Measurements from ENCODE around the gene SKA3.

The SKA3 gene

DNA sequence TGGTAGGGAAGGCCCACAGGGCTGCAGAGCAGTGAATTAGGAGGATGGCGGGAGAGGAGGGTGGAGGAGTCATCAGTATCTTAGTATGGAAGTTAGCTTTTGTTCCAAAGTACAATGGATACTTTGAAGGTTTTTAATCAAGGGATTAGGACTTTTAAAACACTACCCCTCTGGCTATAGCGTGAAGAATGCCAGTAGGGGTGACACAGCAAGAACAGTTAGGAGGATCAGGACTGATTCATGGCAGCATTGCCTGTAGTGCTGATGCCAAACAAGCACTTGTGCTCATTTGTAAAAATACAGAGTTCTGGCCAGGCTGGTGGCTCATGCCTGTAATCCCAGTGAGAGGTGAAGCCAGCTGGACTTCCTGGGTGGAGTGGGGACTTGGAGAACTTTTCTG lies 46.2 kb downstream of the SKA3 start:
- Histone ChIP-seq H3K9me3 (ENCODE audit: control insufficient read depth, low read depth, low read length) (no peaks in the 10 kb centered on the region), H3K4me3 (ENCODE audit: low read length) (no peak overlapping the region), H3K4me1 (ENCODE audit: control insufficient read depth, low read depth, low read length) (peaks cover 5% of the 10 kb centered on the region), H3K27me3 (ENCODE audit: control insufficient read depth, insufficient read depth, low read length) (no peaks in the 10 kb centered on the region), H3K36me3 (ENCODE audit: control insufficient read depth, low read depth, low read length) (no peaks in the 10 kb centered on the region), H3K9ac (ENCODE audit: low read length) (no peak overlapping the region), H3K27ac (ENCODE audit: low read length) (no peak overlapping the region)

- no peak overlapping the region for H3K27ac ChIP-seq (ENCODE audit: low read length)
- H3K9ac ChIP-seq (ENCODE audit: low read length) = no peak overlapping the region
- H3K27me3 ChIP-seq (ENCODE audit: control insufficient read depth, insufficient read depth, low read length) = no peaks in the 10 kb centered on the region
- no peaks in the 10 kb centered on the region for H3K9me3 ChIP-seq (ENCODE audit: control insufficient read depth, low read depth, low read length)
- H3K4me1 ChIP-seq (ENCODE audit: control insufficient read depth, low read depth, low read length) = peaks cover 8% of the 10 kb centered on the region
- H3K36me3 ChIP-seq (ENCODE audit: control insufficient read depth, low read depth, low read length) = no peaks in the 10 kb centered on the region
- H3K4me3 ChIP-seq (ENCODE audit: low read length) = no peak overlapping the region
These were observed 51.5 kb downstream of the SKA3 start for GRCh38 chr13:21124852-21125251.

GRCh38 chr13:21123956-21124355 lies 52.4 kb downstream of the SKA3 start:
- Histone ChIP-seq H3K36me3 (ENCODE audit: control insufficient read depth, low read depth, low read length) (no peaks in the 10 kb centered on the region), H3K27me3 (ENCODE audit: control insufficient read depth, insufficient read depth, low read length) (no peaks in the 10 kb centered on the region), H3K4me1 (ENCODE audit: control insufficient read depth, low read depth, low read length) (peaks cover 8% of the 10 kb centered on the region), H3K9me3 (ENCODE audit: control insufficient read depth, low read depth, low read length) (no peaks in the 10 kb centered on the region), H3K4me3 (ENCODE audit: low read length) (no peak overlapping the region), H3K9ac (ENCODE audit: low read length) (no peak overlapping the region), H3K27ac (ENCODE audit: low read length) (no peak overlapping the region)

- no peak overlapping the region for H3K27ac ChIP-seq (ENCODE audit: low read length)
- H3K9me3 ChIP-seq (ENCODE audit: control insufficient read depth, low read depth, low read length) = no peaks in the 10 kb centered on the region
- H3K4me1 ChIP-seq (ENCODE audit: control insufficient read depth, low read depth, low read length) = peaks cover 12% of the 10 kb centered on the region
- H3K27me3 ChIP-seq (ENCODE audit: control insufficient read depth, insufficient read depth, low read length) = no peaks in the 10 kb centered on the region
- no peak overlapping the region for H3K9ac ChIP-seq (ENCODE audit: low read length)
- H3K4me3 ChIP-seq (ENCODE audit: low read length) = no peak overlapping the region
- H3K36me3 ChIP-seq (ENCODE audit: control insufficient read depth, low read depth, low read length) = no peaks in the 10 kb centered on the region
These were observed 54.7 kb downstream of the SKA3 start for GRCh38 chr13:21121616-21122015.

DNA sequence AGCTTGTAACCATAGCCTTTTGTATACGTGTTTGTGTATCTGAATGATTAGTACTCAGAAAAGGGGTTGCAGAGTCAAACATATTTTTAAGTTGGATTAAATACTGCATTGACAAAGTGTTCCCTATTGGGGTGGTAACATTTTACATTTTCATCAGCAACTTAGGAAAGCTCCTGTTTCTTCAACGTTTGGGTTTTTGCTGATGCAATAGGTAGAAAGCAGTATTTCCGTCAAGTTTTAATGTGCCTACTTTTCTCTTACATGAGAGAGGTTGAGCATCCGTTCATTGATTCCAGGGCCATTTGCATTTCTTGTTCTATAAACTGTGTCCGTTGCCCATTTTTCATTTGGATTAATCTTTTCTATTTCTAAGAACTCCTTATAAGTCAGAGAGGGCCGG lies 56.2 kb downstream of the SKA3 start:
- Histone ChIP-seq H3K9me3 (ENCODE audit: control insufficient read depth, low read depth, low read length) (no peaks in the 10 kb centered on the region), H3K27me3 (ENCODE audit: control insufficient read depth, insufficient read depth, low read length) (no peaks in the 10 kb centered on the region), H3K9ac (ENCODE audit: low read length) (no peak overlapping the region), H3K36me3 (ENCODE audit: control insufficient read depth, low read depth, low read length) (no peaks in the 10 kb centered on the region), H3K4me1 (ENCODE audit: control insufficient read depth, low read depth, low read length) (peaks cover 15% of the 10 kb centered on the region), H3K27ac (ENCODE audit: low read length) (no peak overlapping the region), H3K4me3 (ENCODE audit: low read length) (no peak overlapping the region)

- Histone ChIP-seq H3K4me3 (ENCODE audit: low read length) (no peak overlapping the region), H3K27me3 (ENCODE audit: control insufficient read depth, insufficient read depth, low read length) (no peaks in the 10 kb centered on the region), H3K4me1 (ENCODE audit: control insufficient read depth, low read depth, low read length) (peaks cover 20% of the 10 kb centered on the region), H3K36me3 (ENCODE audit: control insufficient read depth, low read depth, low read length) (no peaks in the 10 kb centered on the region), H3K9me3 (ENCODE audit: control insufficient read depth, low read depth, low read length) (no peaks in the 10 kb centered on the region), H3K27ac (ENCODE audit: low read length) (no peak overlapping the region), H3K9ac (ENCODE audit: low read length) (no peak overlapping the region)
These were observed 56.8 kb downstream of the SKA3 start for GRCh38 chr13:21119526-21119925.

- Histone ChIP-seq H3K27ac (ENCODE audit: low read length) (no peak overlapping the region), H3K9ac (ENCODE audit: low read length) (no peak overlapping the region), H3K27me3 (ENCODE audit: control insufficient read depth, insufficient read depth, low read length) (no peaks in the 10 kb centered on the region), H3K4me1 (ENCODE audit: control insufficient read depth, low read depth, low read length) (peaks cover 12% of the 10 kb centered on the region), H3K9me3 (ENCODE audit: control insufficient read depth, low read depth, low read length) (no peaks in the 10 kb centered on the region), H3K36me3 (ENCODE audit: control insufficient read depth, low read depth, low read length) (no peaks in the 10 kb centered on the region), H3K4me3 (ENCODE audit: low read length) (no peak overlapping the region)
These were observed 58.2 kb downstream of the SKA3 start for GRCh38 chr13:21118180-21118579.

GRCh38 chr13:21117104-21117809 lies 59.1 kb downstream of the SKA3 start:
- H3K9me3 ChIP-seq (ENCODE audit: control insufficient read depth, low read depth, low read length) = no peaks in the 10 kb centered on the region
- no peaks in the 10 kb centered on the region for H3K27me3 ChIP-seq (ENCODE audit: control insufficient read depth, insufficient read depth, low read length)
- no peaks in the 10 kb centered on the region for H3K36me3 ChIP-seq (ENCODE audit: control insufficient read depth, low read depth, low read length)
- H3K27ac ChIP-seq (ENCODE audit: low read length) = no peak overlapping the region
- no peak overlapping the region for H3K4me3 ChIP-seq (ENCODE audit: low read length)
- peaks cover 12% of the 10 kb centered on the region for H3K4me1 ChIP-seq (ENCODE audit: control insufficient read depth, low read depth, low read length)
- no peak overlapping the region for H3K9ac ChIP-seq (ENCODE audit: low read length)

DNA sequence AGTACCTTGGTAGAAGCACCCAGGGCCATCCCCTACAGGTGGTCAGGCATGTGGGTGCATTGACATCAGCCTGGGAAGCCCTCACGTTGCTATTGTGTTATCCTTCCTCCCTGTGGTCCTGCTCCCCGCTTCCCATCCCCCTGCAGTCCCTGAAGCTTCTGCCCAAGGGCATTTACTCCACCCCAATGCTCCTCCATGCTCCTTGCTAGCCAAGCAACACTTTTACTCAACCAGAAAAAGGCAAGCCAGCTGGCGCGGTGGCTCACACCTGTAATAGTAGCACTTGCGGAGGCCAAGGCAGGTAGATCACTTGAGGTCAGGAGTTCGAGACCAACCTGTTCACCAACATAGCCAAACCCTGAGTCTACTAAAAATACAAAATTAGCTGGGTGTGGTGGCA lies 60.2 kb downstream of the SKA3 start:
- H3K27ac ChIP-seq (ENCODE audit: low read length) = no peak overlapping the region
- peaks cover 12% of the 10 kb centered on the region for H3K4me1 ChIP-seq (ENCODE audit: control insufficient read depth, low read depth, low read length)
- no peaks in the 10 kb centered on the region for H3K27me3 ChIP-seq (ENCODE audit: control insufficient read depth, insufficient read depth, low read length)
- no peak overlapping the region for H3K9ac ChIP-seq (ENCODE audit: low read length)
- no peak overlapping the region for H3K4me3 ChIP-seq (ENCODE audit: low read length)
- H3K9me3 ChIP-seq (ENCODE audit: control insufficient read depth, low read depth, low read length) = no peaks in the 10 kb centered on the region
- no peaks in the 10 kb centered on the region for H3K36me3 ChIP-seq (ENCODE audit: control insufficient read depth, low read depth, low read length)

DNA sequence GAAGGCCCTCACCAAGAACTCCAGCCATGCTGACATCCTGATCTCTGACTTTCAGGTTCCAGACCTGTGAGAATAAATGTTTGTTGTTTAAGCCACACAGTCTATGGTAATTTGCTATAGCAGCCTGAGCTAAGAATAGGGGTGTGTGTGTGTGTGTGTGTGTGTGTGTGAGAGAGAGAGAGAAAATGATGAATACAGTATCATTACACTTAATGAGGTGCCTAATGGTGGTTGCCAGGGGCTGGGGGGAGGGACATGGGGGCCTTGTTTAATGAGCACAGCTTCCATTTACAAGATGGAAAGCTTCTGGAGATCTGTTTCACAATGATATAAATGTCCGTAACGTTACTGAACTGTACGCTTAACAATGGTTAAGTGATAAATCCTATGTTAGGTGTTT lies 61.1 kb downstream of the SKA3 start:
- no peak overlapping the region for H3K27ac ChIP-seq (ENCODE audit: low read length)
- no peaks in the 10 kb centered on the region for H3K27me3 ChIP-seq (ENCODE audit: control insufficient read depth, insufficient read depth, low read length)
- H3K4me3 ChIP-seq (ENCODE audit: low read length) = no peak overlapping the region
- peaks cover 12% of the 10 kb centered on the region for H3K4me1 ChIP-seq (ENCODE audit: control insufficient read depth, low read depth, low read length)
- no peaks in the 10 kb centered on the region for H3K36me3 ChIP-seq (ENCODE audit: control insufficient read depth, low read depth, low read length)
- no peak overlapping the region for H3K9ac ChIP-seq (ENCODE audit: low read length)
- H3K9me3 ChIP-seq (ENCODE audit: control insufficient read depth, low read depth, low read length) = no peaks in the 10 kb centered on the region

DNA sequence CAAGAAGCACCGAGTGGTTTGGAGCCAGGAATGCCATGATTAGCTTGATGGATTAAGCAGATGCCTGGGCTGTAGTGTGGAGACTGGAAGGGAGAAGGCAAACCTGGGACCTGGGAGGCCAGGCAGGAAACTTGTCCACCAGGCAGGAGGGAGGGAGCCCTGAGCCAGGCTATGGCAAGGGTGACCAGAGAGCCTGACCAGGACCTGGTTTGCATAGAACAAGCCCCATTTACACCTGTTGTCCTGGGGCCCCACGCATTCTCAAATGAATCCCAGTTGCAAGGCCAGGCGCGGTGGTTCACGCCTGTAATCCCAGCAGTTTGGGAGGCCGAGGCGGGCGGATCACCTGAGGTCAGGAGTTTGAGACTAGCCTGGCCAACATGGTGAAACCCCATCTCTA lies 64.8 kb downstream of the SKA3 start:
- Histone ChIP-seq H3K27ac (ENCODE audit: low read length) (no peak overlapping the region), H3K9ac (ENCODE audit: low read length) (no peak overlapping the region), H3K4me3 (ENCODE audit: low read length) (no peak overlapping the region), H3K27me3 (ENCODE audit: control insufficient read depth, insufficient read depth, low read length) (no peaks in the 10 kb centered on the region), H3K9me3 (ENCODE audit: control insufficient read depth, low read depth, low read length) (no peaks in the 10 kb centered on the region), H3K4me1 (ENCODE audit: control insufficient read depth, low read depth, low read length) (peaks cover 8% of the 10 kb centered on the region), H3K36me3 (ENCODE audit: control insufficient read depth, low read depth, low read length) (no peaks in the 10 kb centered on the region)

- Histone ChIP-seq H3K9ac (ENCODE audit: low read length) (no peak overlapping the region), H3K4me1 (ENCODE audit: control insufficient read depth, low read depth, low read length) (no peaks in the 10 kb centered on the region), H3K27ac (ENCODE audit: low read length) (no peak overlapping the region), H3K9me3 (ENCODE audit: control insufficient read depth, low read depth, low read length) (no peaks in the 10 kb centered on the region), H3K27me3 (ENCODE audit: control insufficient read depth, insufficient read depth, low read length) (no peaks in the 10 kb centered on the region), H3K36me3 (ENCODE audit: control insufficient read depth, low read depth, low read length) (no peaks in the 10 kb centered on the region), H3K4me3 (ENCODE audit: low read length) (no peak overlapping the region)
These were observed 67.2 kb downstream of the SKA3 start for GRCh38 chr13:21109168-21109567.

Data from iPS-18a (cell line).